ENCODE results near the gene GTF3C1.

DNA sequence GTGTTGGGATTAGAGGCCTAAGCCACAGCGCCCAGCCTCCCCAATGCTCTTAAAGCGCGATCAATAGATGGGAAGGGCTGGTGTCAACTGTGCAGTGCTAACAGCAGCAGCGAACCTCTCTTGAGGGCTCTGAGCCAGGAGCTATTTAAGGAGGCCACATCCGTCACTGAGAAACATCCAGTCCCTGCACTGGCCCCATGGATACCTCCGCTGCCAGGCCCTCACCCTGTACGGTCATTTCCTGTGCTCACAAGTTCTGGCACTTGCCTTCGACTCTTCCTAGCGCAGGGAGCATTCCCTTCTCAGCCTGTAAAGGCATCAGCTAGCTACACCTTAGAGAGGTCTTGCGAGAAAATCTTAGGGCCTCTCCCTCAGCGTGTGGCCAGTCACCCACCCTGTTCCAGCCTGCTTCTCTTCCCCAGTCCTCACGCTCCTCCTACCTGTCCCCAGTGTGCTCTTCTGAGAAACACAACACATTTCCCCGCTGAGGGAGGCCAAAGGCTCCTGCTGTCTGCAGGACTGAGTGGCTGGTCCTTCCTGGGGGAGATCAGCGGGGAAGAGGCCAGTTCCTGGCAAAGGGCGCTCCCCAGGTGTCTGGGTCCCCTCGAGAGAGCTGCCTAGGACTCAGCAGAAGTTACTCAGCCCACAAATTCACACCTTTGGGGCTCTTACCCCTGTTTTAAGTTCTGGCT lies 28.6 kb downstream of the GTF3C1 start:
- no peak for TF ChIP-seq ESRRG (CRISPR knock-in tag; IDR thresholded peaks at IDR 0.05)
- no peak for TF ChIP-seq TOX (CRISPR knock-in tag; IDR thresholded peaks at IDR 0.05; ENCODE audit: borderline replicate concordance)
- no peak for TF ChIP-seq CSRNP3 (CRISPR knock-in tag; IDR thresholded peaks at IDR 0.05)
- TF ChIP-seq, protein P1, sequence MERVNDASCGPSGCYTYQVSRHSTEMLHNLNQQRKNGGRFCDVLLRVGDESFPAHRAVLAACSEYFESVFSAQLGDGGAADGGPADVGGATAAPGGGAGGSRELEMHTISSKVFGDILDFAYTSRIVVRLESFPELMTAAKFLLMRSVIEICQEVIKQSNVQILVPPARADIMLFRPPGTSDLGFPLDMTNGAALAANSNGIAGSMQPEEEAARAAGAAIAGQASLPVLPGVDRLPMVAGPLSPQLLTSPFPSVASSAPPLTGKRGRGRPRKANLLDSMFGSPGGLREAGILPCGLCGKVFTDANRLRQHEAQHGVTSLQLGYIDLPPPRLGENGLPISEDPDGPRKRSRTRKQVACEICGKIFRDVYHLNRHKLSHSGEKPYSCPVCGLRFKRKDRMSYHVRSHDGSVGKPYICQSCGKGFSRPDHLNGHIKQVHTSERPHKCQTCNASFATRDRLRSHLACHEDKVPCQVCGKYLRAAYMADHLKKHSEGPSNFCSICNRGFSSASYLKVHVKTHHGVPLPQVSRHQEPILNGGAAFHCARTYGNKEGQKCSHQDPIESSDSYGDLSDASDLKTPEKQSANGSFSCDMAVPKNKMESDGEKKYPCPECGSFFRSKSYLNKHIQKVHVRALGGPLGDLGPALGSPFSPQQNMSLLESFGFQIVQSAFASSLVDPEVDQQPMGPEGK (CRISPR knock-in tag; IDR thresholded peaks at IDR 0.05; ENCODE audit: borderline replicate concordance) = no peak
- no peak for TF ChIP-seq ZFP30 (CRISPR knock-in tag; IDR thresholded peaks at IDR 0.05)
- no peak for TF ChIP-seq ZC3H10 (CRISPR knock-in tag; IDR thresholded peaks at IDR 0.05)
- no peak for TF ChIP-seq ARNTL (CRISPR knock-in tag; IDR thresholded peaks at IDR 0.05; ENCODE audit: borderline replicate concordance, low read depth)
- TF ChIP-seq POU6F1 (CRISPR knock-in tag; IDR thresholded peaks at IDR 0.05; ENCODE audit: borderline replicate concordance, low read depth) = no peak
- TF ChIP-seq CREB5 (CRISPR knock-in tag; IDR thresholded peaks at IDR 0.05; ENCODE audit: low read depth) = no peak
- TF ChIP-seq ZNF70 (CRISPR knock-in tag; IDR thresholded peaks at IDR 0.05) = no peak
- TF ChIP-seq ISL1 (CRISPR knock-in tag; IDR thresholded peaks at IDR 0.05) = no peak
